Spleen (tissue), 7 donors: ENCODE results near the gene RPRD1A.

Experiments
- CTCF ChIP-seq, 11 experiments: fragments of 200-600 bp in 7 of 11; fragments of 450-650 bp in 4 of 11; sonication (generic) in 4 of 11; IDR thresholded peaks in 8 of 11; conservative IDR thresholded peaks in 3 of 11; 1 replicate in 7 of 11; 2 replicates in 4 of 11; pipeline versions ENCODE4 v1.4.0 to v1.8.0; 2016 to 2021; ENCODE audit warnings: antibody characterized with exemption in 11 of 11, inconsistent platforms in 4 of 11, mild to moderate bottlenecking in 1 of 11
- POLR2A ChIP-seq, 3 donors: fragments of 450-650 bp; IDR thresholded peaks; one replicate each; pipeline ENCODE4 v1.5.1; 2017; ENCODE audit warnings: antibody characterized with exemption in 3 of 3, mild to moderate bottlenecking in 1 of 3
- donor health status: DM: no; HTN: no; CAD: no; lungs with moderate emphysema.
- donor health status: DM: no; HTN: no; CAD: no.
- donor health status: DM: no; HTN: no; CAD: no.

- TF ChIP-seq CTCF (IDR thresholded peaks at IDR 0.05 in 8 of 11, conservative IDR thresholded peaks at IDR 0.05 in 3 of 11) = no peak
- TF ChIP-seq POLR2A (IDR thresholded peaks at IDR 0.05) = no peak
Measured at GRCh38 chr18:36031407-36031806, 36.0 kb downstream of the RPRD1A start.
